Activated CD4-positive, alpha-beta memory T cell treated with anti-CD3 and anti-CD28 coated beads, Interleukin-2, amount 10 ng/mL, durations not matched to agents 7 days and 5 days (primary cell): ENCODE results near the gene GRK3. TPM values are rescaled to one million over a fixed set of nuclear protein-coding genes. Genes with fewer than 3 reads are reported as not detected.

Source experiments
- CTCF ChIA-PET: fragments of 350-600 bp; sonication (Branson Sonifier 250); formaldehyde crosslinking; loops from one replicate; lab custom pipeline; 2021; ENCODE audit warnings: antibody characterized with exemption, inconsistent platforms; lab: Charles Lee
- POLR2A ChIA-PET: fragments of 350-600 bp; sonication (Branson Sonifier 250); formaldehyde crosslinking; loops from one replicate; lab custom pipeline; 2021; ENCODE audit warnings: antibody characterized with exemption; lab: Charles Lee
- DNase-seq: peaks from one replicate; pipeline ENCODE4 v3.0.0-alpha.2; 2020
- H3K27ac Mint-ChIP-seq: one replicate; pipeline ENCODE4 v1.8.0; 2021; ENCODE audit warnings: mild to moderate bottlenecking, mixed read lengths
- H3K27me3 Mint-ChIP-seq: one replicate; pipeline ENCODE4 v1.8.0; 2021; ENCODE audit warnings: mixed read lengths
- H3K36me3 Mint-ChIP-seq: one replicate; pipeline ENCODE4 v1.8.0; 2021; ENCODE audit warnings: low read depth, mixed read lengths
- H3K4me1 Mint-ChIP-seq: one replicate; pipeline ENCODE4 v1.8.0; 2021; ENCODE audit warnings: mixed read lengths
- H3K4me3 Mint-ChIP-seq: one replicate; pipeline ENCODE4 v1.8.0; 2021; ENCODE audit warnings: mild to moderate bottlenecking, mixed read lengths
- H3K9me3 Mint-ChIP-seq: one replicate; pipeline ENCODE4 v1.8.0; 2021; ENCODE audit warnings: mixed read lengths
- total RNA-seq, 2 experiments: library from RNA; stranded (reverse); gene quantifications; one replicate each; pipeline ENCODE4 v1.2.3, GENCODE V29; 2021

Gene GRK3
- total RNA-seq, 2 experiments from 2014 or later, result 24.1 to 25.5 TPM

DNA sequence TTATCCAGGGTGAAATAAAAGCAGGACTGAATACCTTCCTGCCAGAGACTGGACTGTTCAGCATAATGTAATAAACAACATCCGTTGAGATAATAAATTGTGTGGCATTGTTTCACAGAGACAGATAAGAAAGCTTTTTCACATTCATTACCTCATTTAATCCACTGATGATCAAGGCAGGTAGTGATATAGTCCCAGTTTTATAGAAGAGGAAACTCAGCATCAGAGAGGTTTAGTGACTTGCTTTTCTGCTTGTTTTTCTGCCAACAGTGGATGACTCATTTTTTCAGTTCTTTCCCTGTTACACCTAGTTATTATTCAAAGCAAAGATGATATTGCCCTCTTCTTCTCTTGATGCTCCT is 181.5 kb downstream of the GRK3 start:
- peaks cover 50% of the 10 kb centered on the region for H3K36me3 Mint-ChIP-seq
- peaks cover 4% of the 10 kb centered on the region for H3K9me3 Mint-ChIP-seq
- H3K27ac Mint-ChIP-seq, result peak overlapping the region; percentile 78
- peaks cover 71% of the 10 kb centered on the region for H3K4me1 Mint-ChIP-seq
- POLR2A ChIA-PET, result interaction anchor here (1.3 to 1.5 kb wide), 3 partner anchors 9 to 36 kb away, joined by 4 to 8 read pairs (median 7); no protein-coding TSS in a partner anchor
- H3K27me3 Mint-ChIP-seq, result no peaks in the 10 kb centered on the region
- no peak for DNase-seq
- CTCF ChIA-PET, result interaction anchor here (0.6 kb wide), 1 partner anchor 47 kb away, joined by 3 read pairs; no protein-coding TSS in a partner anchor
- H3K4me3 Mint-ChIP-seq, result no peak overlapping the region

DNA sequence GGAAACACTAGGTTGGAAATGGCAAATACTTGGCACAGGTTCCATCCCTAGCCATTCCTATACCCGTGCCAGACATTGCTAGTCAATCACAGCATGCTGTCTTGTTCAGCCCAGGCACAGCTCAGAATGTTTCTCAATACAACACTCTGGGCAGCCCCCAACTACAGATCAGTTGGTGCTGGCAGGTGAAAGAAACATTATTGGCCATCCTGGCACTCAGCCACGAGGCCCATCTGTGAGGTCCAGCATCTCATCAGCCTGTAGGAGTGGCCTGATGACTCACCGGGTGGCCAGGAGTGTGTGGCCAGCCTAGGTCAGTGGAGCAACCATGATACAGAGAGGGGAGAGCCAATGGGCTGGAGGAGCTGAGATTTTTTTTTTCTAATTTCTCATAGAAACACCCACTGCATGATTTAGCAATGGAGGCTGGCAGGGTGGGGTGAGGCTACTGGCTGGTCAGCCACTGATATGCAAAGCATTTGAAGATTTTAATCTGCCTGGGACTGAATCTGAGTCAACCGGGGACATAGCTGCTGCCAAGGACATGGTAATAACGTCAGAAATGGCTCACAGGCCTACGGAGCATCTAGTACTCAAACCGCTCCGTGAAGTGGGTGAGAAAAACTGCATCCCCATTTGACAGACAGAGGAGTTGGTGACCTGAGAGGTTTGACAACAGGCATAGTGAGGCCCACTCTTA is 182.9 kb downstream of the GRK3 start:
- peak overlapping the region; percentile 100 for H3K27ac Mint-ChIP-seq
- no peak overlapping the region for H3K4me3 Mint-ChIP-seq
- peaks cover 81% of the 10 kb centered on the region for H3K4me1 Mint-ChIP-seq
- H3K27me3 Mint-ChIP-seq, result no peaks in the 10 kb centered on the region
- no peak for DNase-seq
- ChIA-PET CTCF (interaction anchor here (1.4 kb wide), 1 partner anchor 11 kb away, joined by 4 read pairs; no protein-coding TSS in a partner anchor), POLR2A (interaction anchor here (1.4 to 3.6 kb wide), 2 partner anchors 10 to 11 kb away, joined by 7 to 49 read pairs; no protein-coding TSS in a partner anchor)
- peaks cover 44% of the 10 kb centered on the region for H3K36me3 Mint-ChIP-seq
- H3K9me3 Mint-ChIP-seq, result peaks cover 4% of the 10 kb centered on the region

DNA sequence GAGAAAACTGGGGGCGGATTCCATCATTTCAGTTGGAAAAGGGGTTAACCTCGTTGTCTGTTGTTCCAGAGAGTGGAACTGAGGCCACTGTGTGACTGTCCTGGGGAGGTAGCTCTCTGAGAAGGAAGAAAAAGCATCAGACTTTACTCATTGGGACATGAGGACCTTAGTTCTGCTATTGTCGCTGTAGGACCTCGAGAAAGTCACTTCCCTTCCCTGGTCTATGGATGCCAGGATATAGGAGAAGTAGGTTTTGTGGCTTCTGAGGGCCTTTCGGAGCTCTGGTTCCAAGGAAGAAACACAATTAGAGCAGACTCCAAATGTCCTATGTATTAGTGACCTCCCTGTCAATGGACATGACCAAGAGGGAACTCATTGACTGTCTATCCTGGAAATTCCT is 183.7 kb downstream of the GRK3 start:
- H3K4me3 Mint-ChIP-seq, result no peak overlapping the region
- CTCF ChIA-PET, result interaction anchor here (1.4 kb wide), 1 partner anchor 11 kb away, joined by 4 read pairs; no protein-coding TSS in a partner anchor
- H3K27ac Mint-ChIP-seq, result peak overlapping the region; percentile 100
- no peak for DNase-seq
- H3K36me3 Mint-ChIP-seq, result peaks cover 40% of the 10 kb centered on the region
- POLR2A ChIA-PET, result interaction anchor here (2.3 to 3.6 kb wide), 3 partner anchors 12 to 38 kb away, joined by 10 to 49 read pairs (median 11); no protein-coding TSS in a partner anchor
- H3K27me3 Mint-ChIP-seq, result no peaks in the 10 kb centered on the region
- peaks cover 74% of the 10 kb centered on the region for H3K4me1 Mint-ChIP-seq
- H3K9me3 Mint-ChIP-seq, result peaks cover 4% of the 10 kb centered on the region

DNA sequence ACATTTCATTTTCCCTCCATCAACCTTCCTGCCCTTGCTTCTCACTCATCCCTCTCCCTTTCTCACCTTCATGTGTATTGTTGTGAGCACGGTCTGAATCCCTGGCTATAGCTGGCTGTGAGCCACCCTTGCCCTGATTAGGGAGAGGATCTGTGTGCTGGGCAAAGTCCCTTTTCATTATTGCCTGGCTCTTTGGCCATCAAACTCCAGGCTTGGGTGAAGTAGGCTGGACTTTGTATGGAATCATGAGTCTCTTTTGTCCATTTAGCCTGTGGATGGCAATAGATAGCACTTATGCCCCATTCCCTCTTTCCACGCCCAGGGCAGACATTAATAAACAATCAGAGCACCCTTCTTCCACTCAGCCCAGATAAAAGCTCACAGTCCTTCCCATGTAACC is 184.2 kb downstream of the GRK3 start:
- peaks cover 6% of the 10 kb centered on the region for H3K9me3 Mint-ChIP-seq
- H3K27me3 Mint-ChIP-seq, result no peaks in the 10 kb centered on the region
- peak overlapping the region; percentile 100 for H3K27ac Mint-ChIP-seq
- H3K4me3 Mint-ChIP-seq, result peak overlapping the region; percentile 73
- CTCF ChIA-PET, result interaction anchor here (1.4 to 2.4 kb wide), 2 partner anchors 12 kb away, joined by 4 to 23 read pairs; no protein-coding TSS in a partner anchor
- no peak for DNase-seq
- peaks cover 74% of the 10 kb centered on the region for H3K4me1 Mint-ChIP-seq
- H3K36me3 Mint-ChIP-seq, result peaks cover 41% of the 10 kb centered on the region
- POLR2A ChIA-PET, result interaction anchor here (0.9 to 3.6 kb wide), 9 partner anchors 8 to 184 kb away, joined by 3 to 49 read pairs (median 7); partner anchors contain the start of gene GRK3

DNA sequence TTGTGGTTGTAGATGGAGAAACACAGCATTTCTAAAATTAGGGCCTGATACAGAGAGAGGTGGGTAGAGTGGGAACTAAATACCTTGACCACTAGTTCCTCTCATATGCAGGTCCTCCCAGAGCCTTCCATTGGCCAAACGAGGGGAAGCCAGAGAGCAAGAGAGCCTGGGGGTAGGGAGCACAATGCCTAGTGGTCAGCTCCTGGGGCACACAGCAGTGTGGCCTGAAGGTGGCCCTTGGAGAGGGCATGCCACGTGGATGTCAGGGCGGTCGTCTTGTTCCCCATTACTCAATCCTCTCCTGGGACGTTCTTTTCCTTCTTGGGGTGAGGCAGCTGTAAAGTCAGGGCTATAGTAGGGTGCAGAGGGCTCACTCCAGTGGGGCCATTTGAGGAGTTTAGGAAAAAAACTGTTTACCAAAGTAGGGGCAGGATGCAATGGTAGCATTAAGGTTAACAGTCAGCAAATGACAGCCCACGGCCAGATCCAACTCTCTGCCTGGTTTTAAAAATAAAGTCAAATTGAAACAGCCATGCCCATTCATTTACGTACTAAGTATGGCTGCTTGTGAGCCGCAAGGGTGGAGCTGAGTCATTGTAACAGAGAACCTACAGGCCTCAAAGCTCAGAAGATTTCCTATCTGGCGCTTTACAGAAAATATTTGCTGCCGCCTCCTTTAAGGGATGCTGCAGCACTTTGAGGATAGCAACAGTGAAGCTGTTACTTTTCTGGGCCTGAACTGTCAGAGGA is 185.1 kb downstream of the GRK3 start:
- Mint-ChIP-seq H3K27me3 (no peaks in the 10 kb centered on the region), H3K4me1 (peaks cover 74% of the 10 kb centered on the region), H3K4me3 (peak overlapping the region; percentile 73), H3K9me3 (peaks cover 6% of the 10 kb centered on the region), H3K36me3 (peaks cover 40% of the 10 kb centered on the region), H3K27ac (peak overlapping the region; percentile 100)
- peak; percentile 76 for DNase-seq
- ChIA-PET CTCF (interaction anchor here (1.1 to 2.4 kb wide), 5 partner anchors 13 to 40 kb away, joined by 5 to 23 read pairs (median 9); no protein-coding TSS in a partner anchor), POLR2A (interaction anchor here (0.5 to 3.6 kb wide), 19 partner anchors 9 to 302 kb away, joined by 3 to 49 read pairs (median 7); partner anchors contain the start of gene GRK3)

DNA sequence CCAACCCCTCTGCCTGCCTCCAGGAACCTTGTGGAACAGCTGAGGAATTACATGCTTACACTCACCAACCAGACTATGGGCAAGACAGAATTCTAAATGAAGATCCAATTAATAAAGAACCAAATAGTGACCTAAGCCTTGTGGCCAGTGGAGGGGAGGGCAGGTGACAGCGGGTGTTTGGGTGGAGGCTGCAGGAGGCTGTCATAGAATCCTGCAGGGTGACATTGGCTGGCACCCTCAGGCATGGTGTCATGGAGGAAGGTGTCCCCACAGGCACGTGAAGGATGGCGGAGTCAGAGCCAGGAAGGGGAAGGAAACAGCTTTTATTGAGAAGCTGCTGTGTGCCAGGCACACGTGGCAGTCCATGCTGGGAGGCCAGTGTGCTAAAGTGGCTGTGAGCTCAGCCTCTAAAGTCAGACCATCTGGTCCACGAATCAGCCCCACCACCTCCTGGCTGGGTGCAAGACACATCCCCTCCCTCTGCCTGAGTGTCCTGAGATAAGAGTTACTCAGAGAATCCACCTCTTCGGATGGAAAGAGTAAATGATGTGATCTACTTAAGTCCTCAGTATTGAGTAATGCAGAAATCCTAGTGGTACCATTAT is 186.2 kb downstream of the GRK3 start:
- POLR2A ChIA-PET, result interaction anchor here (0.6 to 3.6 kb wide), 15 partner anchors 10 to 183 kb away, joined by 3 to 49 read pairs (median 7); no protein-coding TSS in a partner anchor
- CTCF ChIA-PET, result interaction anchor here (0.5 to 2.4 kb wide), 6 partner anchors 12 to 304 kb away, joined by 3 to 23 read pairs (median 7); no protein-coding TSS in a partner anchor
- DNase-seq, result no peak
- peak overlapping the region; percentile 100 for H3K27ac Mint-ChIP-seq
- peaks cover 36% of the 10 kb centered on the region for H3K36me3 Mint-ChIP-seq
- H3K27me3 Mint-ChIP-seq, result no peaks in the 10 kb centered on the region
- H3K9me3 Mint-ChIP-seq, result peaks cover 6% of the 10 kb centered on the region
- peaks cover 69% of the 10 kb centered on the region for H3K4me1 Mint-ChIP-seq
- peak overlapping the region; percentile 73 for H3K4me3 Mint-ChIP-seq

DNA sequence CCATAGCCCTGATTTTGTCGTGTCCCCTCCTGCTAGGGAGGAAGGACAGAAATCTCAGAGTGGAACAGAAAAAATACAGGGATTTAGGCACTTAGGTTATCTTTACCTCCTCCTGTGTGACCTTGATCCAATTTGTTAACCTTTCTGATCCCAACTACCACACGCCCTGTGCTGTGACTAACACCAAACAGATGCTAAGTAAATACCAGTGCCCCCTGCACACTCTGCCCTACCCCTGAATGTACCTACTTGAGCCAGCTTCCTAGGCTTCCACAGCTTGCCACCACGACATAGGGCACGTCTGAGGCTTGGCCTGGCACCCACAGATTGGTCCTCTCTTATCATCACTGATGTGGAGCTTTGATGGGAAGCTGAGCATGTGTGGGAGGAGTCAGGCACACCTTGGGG is 186.7 kb downstream of the GRK3 start:
- Mint-ChIP-seq H3K4me3 (peak overlapping the region; percentile 8), H3K36me3 (peaks cover 36% of the 10 kb centered on the region), H3K27me3 (no peaks in the 10 kb centered on the region), H3K4me1 (peaks cover 64% of the 10 kb centered on the region), H3K27ac (peak overlapping the region; percentile 100), H3K9me3 (peaks cover 6% of the 10 kb centered on the region)
- no peak for DNase-seq
- POLR2A ChIA-PET, result interaction anchor here (1.6 to 3.6 kb wide), 6 partner anchors 13 to 49 kb away, joined by 4 to 49 read pairs (median 8); no protein-coding TSS in a partner anchor
- CTCF ChIA-PET, result interaction anchor here (0.5 to 2.4 kb wide), 4 partner anchors 11 to 305 kb away, joined by 3 to 23 read pairs (median 7); no protein-coding TSS in a partner anchor

DNA sequence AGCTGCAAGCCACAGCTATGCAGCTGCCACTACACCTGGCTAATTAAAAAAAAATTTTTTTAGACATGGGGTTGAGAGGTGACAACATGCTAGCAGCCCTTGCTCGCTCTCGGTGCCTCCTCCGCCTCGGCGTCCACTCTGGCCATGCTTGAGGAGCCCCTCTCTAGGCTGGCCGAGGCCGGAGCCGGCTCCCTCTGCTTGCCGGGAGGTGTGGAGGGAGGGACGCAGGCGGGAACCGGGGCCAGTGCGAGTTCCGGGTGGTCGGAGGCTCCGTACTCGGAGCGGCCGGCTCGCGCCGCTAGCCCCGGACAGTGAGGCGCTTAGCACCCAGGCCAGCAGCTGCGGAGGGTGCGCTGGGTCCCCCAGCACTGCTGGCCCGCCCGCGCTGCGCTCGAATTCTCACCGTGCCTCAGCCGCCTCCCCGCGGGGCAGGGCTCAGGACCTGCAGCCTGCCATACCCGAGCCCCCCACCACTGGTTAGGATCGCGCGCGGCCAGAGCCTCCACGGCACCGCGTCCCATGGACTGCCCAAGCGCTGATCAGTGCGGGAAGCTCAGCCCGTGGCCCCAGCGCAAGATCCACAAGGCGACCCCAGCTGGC is 188.2 kb downstream of the GRK3 start:
- POLR2A ChIA-PET, result no interaction called here
- H3K27me3 Mint-ChIP-seq, result no peaks in the 10 kb centered on the region

DNA sequence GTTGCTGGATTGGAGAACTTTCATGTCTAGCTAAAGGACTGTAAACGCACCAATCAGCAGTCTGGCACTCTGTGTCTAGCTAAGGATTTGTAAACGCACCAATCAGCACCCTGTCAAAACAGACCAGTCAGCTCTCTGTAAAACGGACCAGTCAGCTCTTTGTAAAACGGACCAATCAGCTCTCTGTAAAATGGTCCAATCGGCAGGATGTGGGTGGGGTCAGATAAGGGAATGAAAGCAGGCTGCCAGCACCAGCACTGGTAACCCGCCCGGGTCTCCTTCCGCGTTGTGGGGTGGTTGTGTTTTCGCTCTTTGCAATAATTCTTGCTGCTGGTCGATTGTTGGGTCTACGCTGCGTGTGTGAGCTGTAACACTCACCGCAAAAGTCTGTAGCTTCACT is 188.8 kb downstream of the GRK3 start:
- H3K4me1 Mint-ChIP-seq, result peaks cover 52% of the 10 kb centered on the region
- H3K9me3 Mint-ChIP-seq, result peaks cover 3% of the 10 kb centered on the region
- no peak overlapping the region for H3K4me3 Mint-ChIP-seq
- no peak for DNase-seq
- H3K36me3 Mint-ChIP-seq, result peaks cover 29% of the 10 kb centered on the region
- no peaks in the 10 kb centered on the region for H3K27me3 Mint-ChIP-seq
- H3K27ac Mint-ChIP-seq, result no peak overlapping the region
- ChIA-PET CTCF (interaction anchor here (1.6 kb wide), 1 partner anchor 10 kb away, joined by 4 read pairs; no protein-coding TSS in a partner anchor), POLR2A (no interaction called here)

More for the DNA sequence above, 188.2 kb downstream of the GRK3 start:
- Mint-ChIP-seq H3K36me3 (peaks cover 31% of the 10 kb centered on the region), H3K27ac (no peak overlapping the region), H3K4me1 (peaks cover 55% of the 10 kb centered on the region), H3K9me3 (peaks cover 3% of the 10 kb centered on the region), H3K4me3 (no peak overlapping the region)
- CTCF ChIA-PET, result interaction anchor here (1.6 kb wide), 1 partner anchor 10 kb away, joined by 4 read pairs; no protein-coding TSS in a partner anchor
- DNase-seq, result no peak

DNA sequence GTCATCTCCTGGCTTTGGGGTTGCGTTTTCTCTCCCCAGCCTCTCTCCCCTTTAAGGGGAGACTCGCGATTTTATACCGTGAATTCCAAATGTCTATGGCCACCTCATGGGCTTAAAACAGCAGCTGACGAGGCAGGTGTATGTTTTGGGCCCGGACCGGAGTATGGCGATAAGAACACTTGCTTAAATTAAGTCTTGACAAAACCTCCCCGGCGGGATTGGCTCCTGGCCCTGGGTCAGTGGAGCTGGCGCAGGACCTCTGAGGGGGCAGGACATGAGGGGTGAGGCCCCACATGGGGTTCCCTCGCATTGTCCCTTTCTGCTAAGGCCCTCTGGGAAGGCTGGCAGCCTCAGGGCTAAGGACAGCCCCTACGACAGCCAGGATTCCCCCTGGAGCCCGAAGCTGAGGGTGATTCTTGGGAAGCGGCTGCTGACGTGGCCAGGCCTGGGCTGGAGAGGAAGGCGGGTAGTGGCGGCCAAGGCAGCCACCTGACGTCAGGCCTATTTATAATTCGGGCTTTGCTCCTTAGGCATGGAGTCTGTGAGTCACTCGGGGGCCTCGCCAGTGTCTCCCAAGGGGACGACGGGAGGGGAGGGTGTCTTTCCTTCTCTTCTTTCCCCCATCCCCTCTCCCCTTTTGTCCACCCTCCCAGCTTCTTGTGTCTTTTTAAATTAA is 190.2 kb downstream of the GRK3 start:
- ChIA-PET POLR2A (no interaction called here), CTCF (interaction anchor here (0.9 to 1.6 kb wide), 2 partner anchors 8 to 20 kb away, joined by 3 to 4 read pairs; no protein-coding TSS in a partner anchor)
- Mint-ChIP-seq H3K4me1 (peaks cover 41% of the 10 kb centered on the region), H3K36me3 (peaks cover 16% of the 10 kb centered on the region), H3K4me3 (no peak overlapping the region), H3K27me3 (peaks cover 2% of the 10 kb centered on the region), H3K9me3 (peaks cover 3% of the 10 kb centered on the region), H3K27ac (no peak overlapping the region)
- DNase-seq, result no peak

DNA sequence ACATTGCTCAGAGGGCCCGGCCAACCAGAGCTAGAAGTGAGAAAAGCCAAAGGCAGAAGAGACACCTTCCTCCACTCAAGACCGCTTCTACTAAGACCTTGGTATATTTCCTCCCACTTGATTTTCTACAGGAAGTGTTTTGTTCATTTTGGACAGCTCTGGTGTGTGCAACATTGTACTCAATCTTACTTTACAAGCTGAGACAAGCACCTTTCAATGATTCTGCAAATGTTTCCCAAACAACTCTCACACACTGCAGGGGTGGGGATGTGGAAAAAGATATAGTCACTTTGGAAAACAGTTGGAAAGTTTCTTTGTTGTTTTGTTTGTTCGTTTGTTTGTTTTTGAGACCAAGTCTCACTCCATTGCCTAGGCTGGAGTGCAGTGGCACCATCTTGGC is 193.2 kb downstream of the GRK3 start:
- CTCF ChIA-PET, result no interaction called here

More for the DNA sequence above, 193.2 kb downstream of the GRK3 start:
- Mint-ChIP-seq H3K27ac (no peak overlapping the region), H3K4me3 (no peak overlapping the region), H3K36me3 (peaks cover 7% of the 10 kb centered on the region), H3K9me3 (peaks cover 4% of the 10 kb centered on the region), H3K4me1 (peaks cover 31% of the 10 kb centered on the region), H3K27me3 (peaks cover 2% of the 10 kb centered on the region)
- POLR2A ChIA-PET, result interaction anchor here (1.0 kb wide), 1 partner anchor 28 kb away, joined by 3 read pairs; no protein-coding TSS in a partner anchor
- DNase-seq, result no peak
